GM21390 (cell line): ENCODE results near the gene GFOD1.
"Not testable (repeated sequence)": the region's sequence is repeated elsewhere in the genome, so short reads cannot be mapped to it uniquely, and the experiment has no call there.

Experiments used
- ATAC-seq: cut with Tn5 transposase; IDR thresholded peaks from one replicate; pipeline ENCODE4 v1.9.1; 2021; ENCODE audit not compliant: unreplicated experiment

Gene GFOD1

DNA sequence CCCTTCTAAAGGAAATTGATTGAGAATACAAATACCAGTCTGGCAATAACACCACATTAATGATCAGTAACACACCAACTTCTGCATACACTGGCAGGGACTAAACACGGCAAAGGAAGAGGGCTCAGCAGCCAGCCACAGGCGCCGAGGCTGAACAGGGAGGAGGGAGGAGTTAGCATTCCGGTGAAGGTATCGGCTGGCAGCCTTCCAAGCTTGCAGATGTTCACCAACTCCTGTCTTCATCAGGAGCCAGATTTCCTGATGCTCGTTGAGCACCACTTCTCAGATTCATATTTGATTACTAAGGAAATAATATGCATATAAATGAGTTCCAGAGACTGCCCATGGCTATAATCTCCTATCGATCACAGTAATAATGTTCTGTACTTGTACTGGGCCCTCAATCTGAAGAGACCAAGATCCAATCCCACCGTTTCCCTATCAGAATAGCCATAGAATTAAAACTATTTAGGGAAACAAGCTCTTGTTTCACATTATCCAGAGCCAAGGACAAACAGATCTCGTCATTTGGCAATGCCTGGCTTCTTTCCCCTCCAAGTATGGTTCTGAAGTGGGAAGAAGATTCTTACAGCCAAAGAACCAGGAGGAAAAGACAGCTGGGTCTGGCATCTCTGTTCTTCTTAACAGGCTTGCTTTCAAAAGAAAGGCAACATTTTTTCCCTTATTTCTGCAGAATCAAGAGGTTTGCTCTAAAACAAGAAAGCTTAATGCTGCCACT lies 42.2 kb downstream of the GFOD1 start:
- ATAC-seq, result no peak

- ATAC-seq, result no peak
These were observed 42.8 kb downstream of the GFOD1 start for GRCh38 chr6:13444604-13445003.

- not testable (repeated sequence) for ATAC-seq
These were observed 43.4 kb downstream of the GFOD1 start for GRCh38 chr6:13443978-13444377.

GRCh38 chr6:13441778-13442177 lies 45.6 kb downstream of the GFOD1 start:
- ATAC-seq, result no peak

GRCh38 chr6:13439644-13440043 lies 47.8 kb downstream of the GFOD1 start:
- ATAC-seq, result no peak

DNA sequence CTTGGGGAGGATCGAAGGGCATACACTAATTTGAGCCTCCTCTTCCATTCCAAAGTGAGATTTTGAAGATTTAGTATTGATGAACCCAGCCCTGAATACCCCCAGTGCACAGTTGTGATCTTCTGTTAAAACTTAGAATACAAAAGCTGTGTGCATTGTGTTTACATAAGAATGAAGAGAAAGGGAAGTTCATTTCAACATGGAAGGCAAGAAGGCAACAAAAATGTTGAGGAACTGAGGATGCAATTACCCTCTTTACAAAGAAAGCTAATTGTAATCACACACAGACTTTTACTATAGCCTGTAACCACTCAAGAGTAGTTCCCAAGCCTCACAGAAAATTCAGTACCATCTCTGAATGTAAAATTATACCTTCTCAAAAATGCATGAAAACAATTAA lies 49.3 kb downstream of the GFOD1 start:
- ATAC-seq, result no peak

- ATAC-seq, result no peak
These were observed 50.0 kb downstream of the GFOD1 start for GRCh38 chr6:13437218-13437996.

- no peak for ATAC-seq
These were observed 50.8 kb downstream of the GFOD1 start for GRCh38 chr6:13436399-13437217.

- no peak for ATAC-seq
These were observed 51.7 kb downstream of the GFOD1 start for GRCh38 chr6:13435477-13436246.

DNA sequence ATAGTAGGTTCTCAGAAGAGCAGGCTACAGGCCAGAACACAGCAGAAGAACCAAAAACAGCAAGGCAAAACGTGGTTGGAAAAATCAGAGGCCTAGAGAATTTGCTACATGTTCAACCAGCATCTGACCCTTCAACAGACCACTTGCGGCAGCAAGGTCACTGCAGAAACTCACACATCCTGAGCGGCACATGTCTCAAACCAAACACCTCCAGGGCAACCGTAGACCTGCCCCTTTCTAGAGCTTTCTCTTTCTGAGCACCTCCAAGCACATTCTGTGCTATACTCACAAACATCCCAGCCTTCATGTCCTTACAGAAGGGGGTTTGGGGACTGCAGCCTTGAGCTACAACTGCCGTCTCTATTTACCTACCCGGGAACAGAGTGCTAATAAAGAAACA lies 52.6 kb downstream of the GFOD1 start:
- no peak for ATAC-seq

DNA sequence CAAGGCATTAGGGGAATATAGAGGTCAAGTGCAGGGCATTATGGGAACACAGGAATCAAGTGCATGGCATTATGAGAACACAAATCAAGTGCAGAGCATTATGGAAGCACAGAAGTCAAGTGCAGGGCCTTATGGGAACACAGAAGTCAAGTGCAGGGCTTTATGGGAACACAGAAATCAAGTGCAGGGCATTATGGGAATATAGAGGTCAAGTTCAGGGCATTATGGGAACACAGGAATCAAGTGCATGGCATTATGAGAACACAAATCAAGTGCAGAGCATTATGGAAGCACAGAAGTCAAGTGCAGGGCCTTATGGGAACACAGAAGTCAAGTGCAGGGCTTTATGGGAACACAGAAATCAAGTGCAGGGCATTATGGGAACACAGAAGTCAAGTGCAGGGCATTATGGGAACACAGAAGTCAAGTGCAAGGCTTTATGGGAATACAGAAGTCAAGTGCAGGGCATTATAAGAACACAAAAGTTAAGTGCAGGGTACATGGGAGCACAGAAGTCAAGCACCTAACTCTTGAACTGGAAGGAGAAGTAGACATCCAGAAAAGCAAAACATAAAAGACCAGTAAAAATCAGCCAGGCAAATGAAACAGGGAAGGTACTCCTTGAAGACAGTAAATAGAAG lies 53.1 kb downstream of the GFOD1 start:
- ATAC-seq, result not testable (repeated sequence)

DNA sequence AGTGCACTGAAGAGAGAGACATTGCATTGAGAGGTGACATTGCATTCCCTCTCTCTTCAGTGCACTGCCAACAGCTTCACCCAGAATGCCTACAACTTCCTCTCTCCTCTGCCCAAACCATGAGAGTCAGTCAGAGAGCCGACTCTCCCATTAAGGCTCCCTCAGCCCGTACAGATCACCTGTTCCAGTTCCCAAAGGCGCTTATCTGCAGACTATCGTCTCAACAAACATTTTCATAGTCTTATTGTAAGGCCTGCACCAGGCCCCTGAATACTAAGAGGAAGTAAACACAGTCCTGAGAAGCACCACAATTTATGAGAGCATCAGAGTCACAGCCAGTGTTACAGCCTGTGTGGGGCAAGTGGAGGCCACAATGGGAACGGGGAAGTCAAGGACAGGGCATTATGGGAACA lies 53.7 kb downstream of the GFOD1 start:
- no peak for ATAC-seq

- ATAC-seq, result no peak
These were observed 54.7 kb downstream of the GFOD1 start for GRCh38 chr6:13432526-13433184.

DNA sequence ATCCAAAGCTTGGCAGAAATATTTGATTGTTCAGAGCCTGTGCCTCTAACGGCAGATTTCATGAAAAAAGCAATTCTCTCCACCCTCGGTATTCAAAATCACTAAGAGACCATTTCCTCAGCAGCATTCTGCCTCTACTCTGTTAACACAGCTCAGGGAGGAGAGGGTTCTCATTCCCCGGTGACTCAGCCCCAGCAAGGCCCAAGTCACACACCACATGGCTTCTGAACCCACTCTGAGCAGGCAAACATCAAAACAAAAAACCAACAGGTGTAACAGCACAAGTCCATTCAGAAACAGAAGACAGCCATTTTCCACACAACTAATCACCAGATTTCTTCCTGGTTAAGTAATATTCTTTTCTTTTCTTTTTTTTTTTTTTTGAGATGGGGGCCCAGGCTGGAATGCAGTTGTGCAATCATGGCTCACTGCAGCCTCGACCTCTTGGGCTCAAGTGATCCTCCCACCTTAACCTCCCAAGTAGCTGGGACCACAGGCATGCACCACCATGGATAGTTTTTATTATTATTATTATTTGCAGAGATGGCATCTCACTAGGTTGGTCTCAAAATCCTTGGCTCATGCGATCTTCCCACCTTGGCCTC lies 55.4 kb downstream of the GFOD1 start:
- ATAC-seq, result no peak

- peak; percentile 21 for ATAC-seq
These were observed 56.2 kb downstream of the GFOD1 start for GRCh38 chr6:13431059-13431656.

GRCh38 chr6:13429406-13429753 lies 58.0 kb downstream of the GFOD1 start:
- no peak for ATAC-seq

DNA sequence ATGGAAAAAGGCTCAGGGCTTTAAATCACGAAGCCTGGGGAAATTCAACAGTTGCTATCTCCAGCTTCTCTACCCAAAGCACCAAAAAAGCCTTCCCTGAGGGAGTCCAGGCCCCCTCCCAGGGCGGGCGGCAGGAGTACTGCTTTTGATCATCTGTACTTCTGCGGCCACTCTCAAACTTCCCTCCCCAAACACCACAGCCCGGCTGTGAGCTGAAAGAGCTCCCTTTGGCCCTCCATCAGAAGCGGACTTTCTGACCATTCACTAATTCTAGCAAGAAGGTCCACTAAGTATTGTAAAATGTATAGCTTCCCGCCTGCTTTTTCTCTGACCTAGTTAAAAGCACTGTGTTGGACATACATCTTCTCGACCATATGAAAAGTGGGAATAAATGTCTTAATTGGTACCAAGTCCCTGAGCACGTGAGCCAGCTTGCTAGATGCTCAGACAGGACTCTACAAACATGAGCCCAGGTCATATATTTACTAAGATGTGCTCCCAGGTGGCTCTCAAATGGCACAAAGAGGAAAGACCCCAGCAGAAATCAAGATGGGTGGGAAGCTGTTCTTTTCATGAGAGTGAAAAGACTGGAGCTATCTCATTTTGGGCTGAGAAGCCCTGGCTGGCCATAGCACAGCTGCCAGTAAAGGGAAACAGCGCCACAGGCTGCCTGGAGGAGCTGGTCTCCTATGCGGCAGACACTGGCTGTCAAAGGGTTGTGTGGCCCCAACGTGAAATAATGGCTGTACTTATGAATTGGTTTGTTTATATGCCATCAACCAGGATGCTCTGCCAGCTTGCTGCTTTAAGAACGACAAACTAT lies 58.6 kb downstream of the GFOD1 start:
- ATAC-seq, result peak; percentile 19
